ENCODE measurements around the gene EMP1.

DNA sequence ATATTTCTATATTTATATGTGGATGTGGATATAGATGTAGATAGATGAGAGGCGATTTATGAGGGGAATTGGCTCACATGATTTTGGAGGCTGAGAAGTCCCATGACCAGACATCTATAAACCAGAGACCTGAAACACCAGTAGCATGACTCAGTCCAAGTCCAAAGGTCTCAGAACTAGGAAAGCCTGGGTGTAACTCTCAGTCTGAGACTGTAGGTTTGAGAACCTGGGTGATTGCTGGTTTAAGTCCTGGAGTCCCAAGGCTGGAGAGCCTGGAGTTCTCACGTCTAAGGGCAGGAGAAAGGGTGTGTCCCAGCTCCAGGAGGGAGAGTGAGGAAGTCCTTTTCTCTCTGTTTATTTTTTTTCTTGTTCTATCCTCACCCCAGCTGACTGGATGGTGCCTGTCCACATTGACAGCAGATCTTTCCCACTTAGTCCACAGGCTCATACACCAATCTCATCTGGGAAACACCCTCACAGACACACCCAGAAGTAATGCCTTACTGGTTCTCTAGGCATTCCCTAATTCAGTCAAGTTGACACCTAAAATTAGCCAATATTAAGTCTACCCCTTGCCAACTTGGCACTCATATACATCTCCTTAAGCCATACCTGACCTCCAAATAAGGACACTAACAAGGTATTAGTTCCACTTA, 45.4 kb downstream of the EMP1 start:
- no peak for TF ChIP-seq CTCF (IDR thresholded peaks at IDR 0.05)
- TF ChIP-seq POLR2AphosphoS5 (IDR thresholded peaks at IDR 0.05; ENCODE audit: low read depth, low read length): no peak
- no peak for TF ChIP-seq SIN3A (IDR thresholded peaks at IDR 0.05; ENCODE audit: borderline replicate concordance, insufficient read depth, low read depth, low read length)
